B cell (primary cell): ENCODE measurements around the gene NFKBIB. TPM values are rescaled to one million over a fixed set of nuclear protein-coding genes. Genes with fewer than 3 reads are reported as not detected.
A peak's percentile ranks its signal among the peaks of the same experiment; 100 is the strongest.
"Not testable (repeated sequence)": the region's sequence is repeated elsewhere in the genome, so short reads cannot be mapped to it uniquely, and the experiment has no call there.

ENCODE experiments used
- ATAC-seq: fragments of 200-7000 bp; cut with Tn5 transposase; one replicate; pipeline ENCODE4 v1.10.0; 2021; ENCODE audit warnings: low read depth, mild to moderate bottlenecking, moderate number of reproducible peaks, moderate library complexity
- CTCF ChIA-PET: fragments of 350-600 bp; sonication (Branson Sonifier 250); formaldehyde crosslinking; loops from one replicate; lab custom pipeline; 2021; ENCODE audit warnings: antibody characterized with exemption, inconsistent platforms; lab: Charles Lee
- POLR2A ChIA-PET: fragments of 350-600 bp; sonication (Branson Sonifier 250); formaldehyde crosslinking; loops from one replicate; lab custom pipeline; 2021; ENCODE audit warnings: antibody characterized with exemption; lab: Charles Lee
- DNase-seq: peaks from one replicate; pipeline ENCODE4 v3.0.0; 2013
- H2AFZ ChIP-seq: 2 replicates; pipeline ENCODE4 v1.6.1; 2012; ENCODE audit warnings: mild to moderate bottlenecking, low read depth, low read length; ENCODE audit not compliant: insufficient read depth, poor library complexity, severe bottlenecking
- H3K27ac ChIP-seq, 2 donors: 1 replicate in 1 of 2; 2 replicates in 1 of 2; pipeline ENCODE4 v1.5.1; 2012 to 2013; ENCODE audit warnings: low read length in 2 of 2, mild to moderate bottlenecking in 2 of 2, moderate library complexity in 1 of 2
- H3K27me3 ChIP-seq, 4 experiments: fragments of 200-600 bp in 1 of 4; sonication (generic) in 1 of 4; replicated peaks in 1 of 4; 1 replicate in 2 of 4; 2 replicates in 2 of 4; pipeline versions ENCODE4 v1.6.1 to v1.7.0; 2013 to 2016; ENCODE audit warnings: low read length in 3 of 4, mild to moderate bottlenecking in 2 of 4, mixed read lengths in 1 of 4, moderate library complexity in 1 of 4; ENCODE audit not compliant: insufficient read depth in 4 of 4, control insufficient read depth in 3 of 4; ENCODE audit errors: control extremely low read depth in 1 of 4
- H3K36me3 ChIP-seq, 2 experiments: replicated peaks in 1 of 2; 1 replicate in 1 of 2; 2 replicates in 1 of 2; pipeline versions ENCODE4 v1.6.1 to v1.7.1; 2013; ENCODE audit warnings: low read length in 1 of 2; ENCODE audit not compliant: insufficient read depth in 2 of 2, control insufficient read depth in 1 of 2; ENCODE audit errors: control extremely low read depth in 1 of 2, extremely low read depth in 1 of 2
- H3K4me1 ChIP-seq, 2 donors: fragments of 200-600 bp in 1 of 2; sonication (generic) in 1 of 2; 1 replicate in 1 of 2; 2 replicates in 1 of 2; pipeline versions ENCODE4 v1.5.1 to v1.6.1; 2013 to 2017; ENCODE audit warnings: low read length in 2 of 2; ENCODE audit not compliant: control insufficient read depth in 2 of 2, insufficient read depth in 2 of 2
- H3K4me2 ChIP-seq: replicated peaks from 2 replicates; pipeline ENCODE3; 2012; ENCODE audit warnings: mild to moderate bottlenecking, low read depth, low read length; ENCODE audit not compliant: poor library complexity, severe bottlenecking
- H3K4me3 ChIP-seq, 5 experiments: fragments of 200-600 bp in 1 of 5; sonication (generic) in 1 of 5; 1 replicate in 3 of 5; 2 replicates in 2 of 5; pipeline versions ENCODE4 v1.5.1 to v1.7.0; 2011 to 2016; ENCODE audit warnings: low read length in 4 of 5, mild to moderate bottlenecking in 4 of 5, low read depth in 2 of 5, control low read depth in 1 of 5, moderate library complexity in 1 of 5; ENCODE audit not compliant: insufficient read depth in 1 of 5; ENCODE audit errors: control extremely low read depth in 1 of 5, extremely low read depth in 1 of 5
- H3K79me2 ChIP-seq: fragments of 200-600 bp; sonication (generic); one replicate; pipeline ENCODE4 v1.6.0; 2016; ENCODE audit warnings: low read length; ENCODE audit not compliant: control insufficient read depth, insufficient read depth
- H3K9ac ChIP-seq: fragments of 200-600 bp; sonication (generic); 2 replicates; pipeline ENCODE4 v1.6.1; 2017; ENCODE audit warnings: mild to moderate bottlenecking, low read length, moderate library complexity
- H3K9me3 ChIP-seq, 3 donors: one replicate each; pipeline versions ENCODE4 v1.6.1 to v1.7.1; 2013; ENCODE audit warnings: low read length in 2 of 3; ENCODE audit not compliant: control insufficient read depth in 2 of 3, insufficient read depth in 1 of 3; ENCODE audit errors: control extremely low read depth in 1 of 3
- H4K20me1 ChIP-seq: 2 replicates; pipeline ENCODE4 v1.6.0; 2012; ENCODE audit warnings: mild to moderate bottlenecking, low read length; ENCODE audit not compliant: insufficient read depth, control insufficient read depth, poor library complexity, severe bottlenecking
- H3K27ac Mint-ChIP-seq: one replicate; pipeline ENCODE4 v1.8.0; 2021; ENCODE audit warnings: mixed read lengths
- H3K27me3 Mint-ChIP-seq: one replicate; pipeline ENCODE4 v1.8.0; 2021; ENCODE audit warnings: mixed read lengths
- H3K4me1 Mint-ChIP-seq: one replicate; pipeline ENCODE4 v1.8.0; 2021; ENCODE audit warnings: mixed read lengths
- H3K4me3 Mint-ChIP-seq: one replicate; pipeline ENCODE4 v1.8.0; 2021; ENCODE audit warnings: mixed read lengths
- H3K9me3 Mint-ChIP-seq: one replicate; pipeline ENCODE4 v1.8.0; 2022; ENCODE audit warnings: mixed read lengths; ENCODE audit not compliant: insufficient read depth
- CTCF ChIP-seq: fragments of 200-600 bp; IDR thresholded peaks from one replicate; pipeline ENCODE4 v1.8.0; 2022; ENCODE audit warnings: antibody characterized with exemption, mild to moderate bottlenecking
- EZH2 ChIP-seq: IDR thresholded peaks from 2 replicates; pipeline ENCODE4 v1.6.1; 2012; ENCODE audit warnings: borderline replicate concordance, low read depth, mild to moderate bottlenecking, moderate library complexity, low read length; ENCODE audit not compliant: insufficient read depth, poor library complexity, severe bottlenecking
- WGBS: methylation state at CpG from one replicate; pipeline ENCODE4 v1.1.5; 2013; ENCODE audit warnings: missing lambda C conversion rate; ENCODE audit not compliant: insufficient coverage; 5-methylcytosine and 5-hydroxymethylcytosine counted together
- intact Hi-C: fragments of 100-400 bp; cut with micrococcal nuclease; formaldehyde crosslinking; loops from one replicate; pipeline ENCODE4 v1.10.0; 2022
- polyA plus RNA-seq: library from polyadenylated mRNA; depleted of rRNA; stranded (reverse); fragments of >200 nt; gene quantifications from 2 replicates; pipeline ENCODE4 v1.2.3, GENCODE V29; 2012
- total RNA-seq, 2 donors: library from RNA; stranded (reverse); fragments of 120-200 nt in 1 of 2; gene quantifications; 1 replicate in 1 of 2; 2 replicates in 1 of 2; pipeline versions ENCODE4 v1.2.3 to v1.2.4, GENCODE V29; 2013 to 2022

The NFKBIB gene
- total and polyA plus RNA-seq, 2 donors (not counting 1 experiment from before 2014, with no cell fraction given): 30.3 to 54.4 TPM

GRCh38 chr19:38853214-38853613 lies 46.6 kb upstream of the NFKBIB start:
- Histone ChIP-seq H3K4me3 (peak overlapping the region in 2 of 5 experiments; percentile 83 to 91), H3K79me2 (peaks cover 8% of the 10 kb centered on the region), H3K4me1 (peaks cover 38 to 53% of the 10 kb centered on the region in 2 donors), H3K36me3 (peaks cover 0 to 8% of the 10 kb centered on the region in 2 experiments), H3K4me2 (peak overlapping the region; percentile 76), H3K9ac (peak overlapping the region; percentile 77), H3K9me3 (peaks cover 0 to 7% (median 0%) of the 10 kb centered on the region in 3 donors), H3K27me3 (no peaks in the 10 kb centered on the region), H3K27ac (peak overlapping the region; percentile 95 to 96), H2AFZ (peak overlapping the region; percentile 76), H4K20me1 (peaks cover 10% of the 10 kb centered on the region)
- DNase-seq (no peak), ATAC-seq (no peak)
- ChIA-PET CTCF (interaction anchor here (0.8 to 4.6 kb wide), 7 partner anchors 12 to 219 kb away, joined by 3 to 62 read pairs (median 11); partner anchors contain the start of gene RINL), POLR2A (interaction anchor here (2.1 to 8.7 kb wide), 3 partner anchors 8 to 47 kb away, joined by 8 to 237 read pairs (median 14); partner anchors contain the start of genes NFKBIB and SIRT2)
- no peaks in the 10 kb centered on the region for H3K9me3 Mint-ChIP-seq
- no peak for TF ChIP-seq CTCF
- no peak for TF ChIP-seq EZH2
- WGBS: 95% methylated on average over 12 of the region's 17 CpGs
- intact Hi-C loops: loop anchor here (5.0 kb wide), 1 partner anchor 206 kb away; the partner anchor contains the start of gene ACTN4
- H3K4me3 Mint-ChIP-seq: peak overlapping the region; percentile 100
- H3K27me3 Mint-ChIP-seq: no peaks in the 10 kb centered on the region
- H3K4me1 Mint-ChIP-seq: peaks cover 55% of the 10 kb centered on the region
- peak overlapping the region; percentile 100 for H3K27ac Mint-ChIP-seq

- intact Hi-C loops: loop anchor here (5.0 kb wide), 1 partner anchor 208 kb away; the partner anchor contains the start of gene ACTN4
- not testable (repeated sequence) for H3K27ac ChIP-seq, ATAC-seq, DNase-seq, H3K9me3 Mint-ChIP-seq, H3K4me2 ChIP-seq, H3K79me2 ChIP-seq, H3K9me3 ChIP-seq, H3K9ac ChIP-seq, H3K36me3 ChIP-seq, H2AFZ ChIP-seq, H3K4me3 ChIP-seq, H4K20me1 ChIP-seq, H3K27me3 Mint-ChIP-seq, H3K27me3 ChIP-seq
- Mint-ChIP-seq H3K27ac (peak overlapping the region; percentile 56), H3K4me3 (peak overlapping the region; percentile 44), H3K4me1 (peaks cover 56% of the 10 kb centered on the region)
- ChIA-PET POLR2A (interaction anchor here (8.7 kb wide), 1 partner anchor 12 kb away, joined by 237 read pairs; no protein-coding TSS in a partner anchor), CTCF (interaction anchor here (0.7 to 4.6 kb wide), 2 partner anchors 10 to 32 kb away, joined by 6 to 62 read pairs; no protein-coding TSS in a partner anchor)
- H3K4me1 ChIP-seq: peaks cover 37 to 61% of the 10 kb centered on the region in 2 donors
- no CpG with 5 or more reads among the region's 3 CpGs for WGBS
These were observed 44.8 kb upstream of the NFKBIB start for GRCh38 chr19:38854961-38855360.

- H3K4me1 ChIP-seq: peaks cover 40 to 65% of the 10 kb centered on the region in 2 donors
- POLR2A ChIA-PET: interaction anchor here (8.7 kb wide), 1 partner anchor 11 kb away, joined by 237 read pairs; no protein-coding TSS in a partner anchor
- H3K4me3 ChIP-seq, H3K27me3 ChIP-seq, H4K20me1 ChIP-seq, H2AFZ ChIP-seq, H3K27ac Mint-ChIP-seq, H3K27me3 Mint-ChIP-seq, DNase-seq, H3K4me3 Mint-ChIP-seq, ATAC-seq, intact Hi-C loops, H3K9me3 Mint-ChIP-seq, H3K27ac ChIP-seq, CTCF ChIA-PET, H3K9ac ChIP-seq, H3K36me3 ChIP-seq, H3K9me3 ChIP-seq, H3K4me2 ChIP-seq, H3K79me2 ChIP-seq: not testable (repeated sequence)
- peaks cover 59% of the 10 kb centered on the region for H3K4me1 Mint-ChIP-seq
- 88% methylated on average over 10 of the region's 37 CpGs for WGBS
These were observed 44.0 kb upstream of the NFKBIB start for GRCh38 chr19:38855751-38856150.
